Endothelial cell of hepatic sinusoid (primary cell): Measurements from ENCODE around the gene GAD1.

ENCODE experiments used
- in situ Hi-C: cut with HindIII; loops from 2 replicates; pipeline ENCODE4 v1.10.0; 2017; ENCODE audit warnings: low sequenced_read_pairs

Gene GAD1

DNA sequence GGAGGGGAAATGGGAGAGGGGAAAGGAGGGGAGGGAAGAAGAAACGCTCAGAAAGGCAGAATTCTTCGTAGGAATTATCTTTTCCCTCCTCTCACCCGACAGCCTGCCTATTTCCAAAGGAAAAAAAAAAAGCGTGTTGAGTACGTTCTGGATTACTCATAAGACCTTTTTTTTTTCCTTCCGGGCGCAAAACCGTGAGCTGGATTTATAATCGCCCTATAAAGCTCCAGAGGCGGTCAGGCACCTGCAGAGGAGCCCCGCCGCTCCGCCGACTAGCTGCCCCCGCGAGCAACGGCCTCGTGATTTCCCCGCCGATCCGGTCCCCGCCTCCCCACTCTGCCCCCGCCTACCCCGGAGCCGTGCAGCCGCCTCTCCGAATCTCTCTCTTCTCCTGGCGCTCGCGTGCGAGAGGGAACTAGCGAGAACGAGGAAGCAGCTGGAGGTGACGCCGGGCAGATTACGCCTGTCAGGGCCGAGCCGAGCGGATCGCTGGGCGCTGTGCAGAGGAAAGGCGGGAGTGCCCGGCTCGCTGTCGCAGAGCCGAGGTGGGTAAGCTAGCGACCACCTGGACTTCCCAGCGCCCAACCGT lies at the start of gene GAD1:
TSS of gene GAD1 (plus strand) at position 384 of the 589 bp plus-strand sequence. CDS start 1,705 bp downstream, outside the sequence.
- in situ Hi-C loops = loop anchor here (25.0 kb wide), 1 partner anchor 404 kb away; no protein-coding TSS in a partner anchor

DNA sequence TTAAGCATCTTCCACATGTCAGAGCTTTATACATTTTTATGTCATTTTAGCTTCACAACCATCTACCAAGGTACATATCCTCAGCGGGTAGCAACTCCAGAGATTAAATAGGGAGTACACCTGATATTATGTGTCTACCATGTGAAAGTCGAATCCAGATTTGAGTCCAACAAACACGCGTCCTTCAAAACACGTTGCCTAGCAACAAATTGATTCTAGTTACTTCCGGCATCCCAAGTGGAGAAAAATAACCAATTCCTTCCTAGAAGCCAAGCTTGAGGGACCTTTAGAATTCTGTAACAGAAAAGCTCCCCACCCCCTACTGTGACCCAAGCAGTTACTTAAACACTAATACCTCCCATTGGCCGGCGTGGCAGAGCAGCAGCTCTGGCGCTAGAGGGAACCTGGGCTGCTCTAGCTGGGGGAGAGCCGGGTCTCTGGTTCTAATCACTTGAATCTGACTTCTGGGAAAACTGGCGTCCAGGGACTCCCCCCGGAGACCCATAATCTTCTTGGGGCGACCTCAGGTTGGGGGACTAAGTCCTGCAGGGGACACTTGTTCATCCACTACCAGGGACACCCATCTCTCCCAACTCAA lies 46.6 kb upstream of the GAD1 start, which contains the start of gene ERICH2:
TSS of gene ERICH2 (plus strand) at position 371 of the 598 bp plus-strand sequence. CDS start 304 bp downstream, outside the sequence.
- in situ Hi-C loops = no loop called here

DNA sequence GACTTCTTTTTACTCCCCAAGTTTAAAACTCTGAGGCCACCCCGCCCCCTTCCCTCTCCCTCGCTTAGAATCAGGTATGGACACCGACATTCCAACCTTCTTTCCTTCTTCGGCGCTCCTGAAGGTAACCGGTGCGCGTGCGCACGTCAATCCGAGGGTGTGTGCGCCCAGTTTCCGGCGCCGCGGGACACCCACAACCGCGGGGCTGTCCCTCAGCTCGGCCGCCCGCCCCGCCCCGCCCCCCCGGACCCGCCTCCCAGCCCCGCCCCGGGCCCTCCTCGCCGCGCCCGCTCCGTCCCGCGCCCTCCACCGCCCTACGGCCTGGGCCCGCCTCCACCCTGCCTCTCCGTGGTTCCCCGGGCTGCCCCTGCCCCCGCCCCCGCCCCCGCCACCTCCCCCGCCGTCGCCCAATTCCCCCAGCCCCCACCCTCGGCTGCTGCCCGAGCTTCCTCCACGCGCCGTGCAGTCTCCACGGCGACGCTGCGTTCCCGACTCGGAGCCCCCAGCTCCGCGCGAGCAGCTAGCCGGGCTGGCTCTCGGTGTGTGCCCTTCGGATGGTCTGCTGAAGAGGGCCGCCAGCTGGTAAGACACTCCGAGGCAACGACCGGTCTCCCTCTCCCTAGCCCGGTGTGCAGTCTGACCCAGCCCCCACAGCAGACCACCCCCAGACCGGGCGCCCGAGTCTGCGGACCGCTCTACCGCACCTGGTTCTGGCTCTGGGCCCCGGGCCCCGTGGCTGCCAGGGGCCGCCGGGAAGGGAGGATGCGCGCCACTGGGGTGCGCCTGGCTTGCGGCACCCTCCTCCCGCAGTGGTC lies 45.9 kb upstream of the GAD1 start:
- in situ Hi-C loops = no loop called here

DNA sequence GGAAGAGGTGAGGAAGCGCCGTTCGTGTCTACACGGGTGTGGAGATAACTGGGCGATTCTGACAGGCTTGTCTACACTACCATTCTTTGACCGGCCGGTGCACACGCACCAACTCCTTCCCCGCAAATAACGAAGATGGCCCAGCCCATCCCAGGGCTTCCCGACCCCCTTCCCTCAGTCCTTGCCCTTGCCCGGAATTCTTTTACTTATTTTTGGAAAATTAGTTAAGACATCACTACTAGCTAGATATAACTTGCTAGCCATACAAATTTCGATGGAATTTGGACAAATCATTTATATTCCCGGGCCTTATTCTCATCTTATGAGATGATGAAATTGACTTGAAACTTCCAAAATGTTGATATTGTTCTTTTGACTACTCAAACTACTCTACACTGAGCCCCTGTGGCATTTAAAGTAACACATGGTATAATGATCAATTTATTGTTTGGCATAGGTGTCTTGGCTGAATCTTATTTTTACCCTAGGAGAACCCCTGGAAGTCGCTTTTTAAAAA lies 45.2 kb upstream of the GAD1 start:
- in situ Hi-C loops = no loop called here

GRCh38 chr2:170772295-170772694 lies 44.4 kb upstream of the GAD1 start:
- in situ Hi-C loops = no loop called here

DNA sequence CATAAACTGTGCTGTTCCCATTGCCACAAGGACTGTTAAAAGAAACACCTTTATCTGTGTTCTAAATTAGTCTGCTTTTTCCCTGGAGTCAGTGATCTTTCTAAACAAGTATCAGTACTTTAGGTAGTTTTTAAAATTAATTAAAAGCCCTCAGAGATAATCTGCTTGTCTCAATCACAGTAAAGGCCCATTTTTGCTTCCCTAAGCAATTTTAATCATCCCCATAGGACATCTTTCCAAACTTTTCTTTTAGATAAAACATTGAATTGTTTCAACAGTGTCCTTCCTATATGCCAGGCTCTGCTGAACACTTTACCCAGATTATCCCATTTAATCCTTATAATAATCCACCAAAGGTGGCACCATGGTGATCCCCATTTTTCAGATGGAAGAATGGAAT lies 42.6 kb upstream of the GAD1 start:
- in situ Hi-C loops = no loop called here

- in situ Hi-C loops = no loop called here
These were observed 37.8 kb upstream of the GAD1 start for GRCh38 chr2:170778900-170779299.

DNA sequence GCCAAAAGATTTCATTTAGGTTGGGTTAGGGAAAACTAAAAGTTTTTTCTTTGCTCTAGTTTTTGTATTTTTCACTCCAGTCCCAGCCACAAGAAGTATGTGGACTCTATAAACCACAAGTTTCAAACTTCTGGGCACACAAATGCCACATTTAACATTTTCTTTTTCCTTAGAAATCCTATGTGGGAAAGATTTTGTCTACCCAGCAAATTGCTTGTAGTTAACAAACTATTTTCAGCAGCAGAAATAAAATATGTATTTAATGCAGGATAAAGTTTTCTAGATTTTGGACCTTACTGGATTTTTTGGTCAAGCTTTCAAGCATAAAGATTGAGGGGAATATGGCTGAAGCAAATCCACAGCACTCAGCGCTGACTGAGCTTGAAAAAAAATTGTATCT lies 37.4 kb upstream of the GAD1 start:
- in situ Hi-C loops = no loop called here

GRCh38 chr2:170782673-170783072 lies 34.0 kb upstream of the GAD1 start:
- in situ Hi-C loops = no loop called here

DNA sequence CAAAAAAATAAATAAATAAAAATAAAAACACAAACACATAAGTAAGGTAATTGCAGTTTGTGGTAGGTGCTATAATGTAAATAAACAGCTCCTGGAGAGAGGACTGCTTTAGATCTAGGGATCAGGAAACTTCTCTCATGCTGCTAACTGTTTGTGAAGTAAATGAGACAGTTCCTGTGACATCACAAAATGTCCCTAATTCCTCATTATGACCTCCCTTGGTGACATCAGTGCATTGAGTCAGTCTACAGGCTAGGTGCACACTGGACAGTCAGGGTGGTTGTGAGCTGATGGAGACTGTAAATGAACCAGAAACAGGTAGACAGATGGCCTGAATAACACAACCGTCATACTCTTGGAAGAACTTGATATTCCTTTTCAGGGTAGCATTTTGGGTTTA lies 33.1 kb upstream of the GAD1 start:
- in situ Hi-C loops = no loop called here

DNA sequence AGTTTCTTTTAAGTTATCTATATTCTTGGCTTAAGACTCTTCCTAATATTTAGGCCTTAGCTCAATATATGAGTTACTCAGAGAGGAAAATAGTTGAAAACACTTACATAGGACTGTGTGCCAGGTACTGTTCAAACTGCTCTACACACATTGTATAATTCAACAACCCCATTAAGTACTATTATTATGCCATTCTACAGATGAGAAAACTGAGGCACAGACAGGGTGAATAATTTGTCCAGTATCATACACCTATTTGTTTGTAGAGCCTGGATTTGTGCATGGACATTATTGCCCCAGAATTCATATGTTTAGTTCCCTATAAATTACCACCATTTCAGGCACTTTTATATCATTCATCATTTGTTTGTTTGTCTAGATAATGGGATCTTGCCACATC lies 17.7 kb upstream of the GAD1 start:
- in situ Hi-C loops = loop anchor here (10.0 kb wide), 1 partner anchor 64 kb away; no protein-coding TSS in a partner anchor

GRCh38 chr2:170806548-170806947 lies 10.1 kb upstream of the GAD1 start:
- in situ Hi-C loops = loop anchor here (25.0 kb wide), 1 partner anchor 394 kb away; no protein-coding TSS in a partner anchor

- in situ Hi-C loops = loop anchor here (25.0 kb wide), 1 partner anchor 401 kb away; no protein-coding TSS in a partner anchor
These were observed 3.7 kb upstream of the GAD1 start for GRCh38 chr2:170812710-170813600.

- in situ Hi-C loops = loop anchor here (25.0 kb wide), 1 partner anchor 402 kb away; no protein-coding TSS in a partner anchor
These were observed 2.8 kb upstream of the GAD1 start for GRCh38 chr2:170813611-170814532.

DNA sequence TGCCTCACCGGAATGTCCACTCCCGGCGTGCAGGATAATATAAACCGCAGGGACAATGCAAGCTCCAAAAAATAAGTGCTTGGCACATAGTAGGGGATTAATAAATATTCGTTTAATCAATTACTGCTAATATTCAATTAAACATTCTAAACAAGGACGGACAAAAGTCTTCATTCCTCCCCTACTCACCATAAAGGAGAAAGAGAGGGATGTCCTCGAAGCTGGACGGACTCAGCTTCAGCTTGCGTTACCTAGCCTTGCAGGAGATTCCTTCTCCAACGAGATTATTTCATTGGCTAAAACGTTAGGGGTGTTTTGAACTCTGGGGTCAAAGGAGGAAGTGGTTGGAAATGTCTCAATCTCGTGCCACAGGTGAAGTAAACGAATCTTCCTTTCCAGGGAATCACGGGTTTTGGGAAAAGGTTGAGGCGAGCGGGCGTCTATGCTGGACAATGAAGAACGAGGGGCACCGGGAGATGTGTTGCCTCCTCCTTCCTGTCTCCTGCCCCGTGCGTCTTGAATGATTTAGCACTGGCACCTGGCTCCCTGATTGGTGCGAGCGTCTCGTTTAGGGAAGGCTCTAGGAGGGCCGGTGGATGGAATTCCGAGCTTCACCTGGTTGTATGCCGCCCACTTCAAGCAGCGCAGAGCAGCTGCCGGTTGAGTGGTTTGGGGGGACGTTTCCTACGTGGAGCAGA lies 2.0 kb upstream of the GAD1 start:
- in situ Hi-C loops = loop anchor here (25.0 kb wide), 1 partner anchor 402 kb away; no protein-coding TSS in a partner anchor

- in situ Hi-C loops = loop anchor here (25.0 kb wide), 1 partner anchor 403 kb away; no protein-coding TSS in a partner anchor
These were observed 1.4 kb upstream of the GAD1 start for GRCh38 chr2:170815311-170815710.

DNA sequence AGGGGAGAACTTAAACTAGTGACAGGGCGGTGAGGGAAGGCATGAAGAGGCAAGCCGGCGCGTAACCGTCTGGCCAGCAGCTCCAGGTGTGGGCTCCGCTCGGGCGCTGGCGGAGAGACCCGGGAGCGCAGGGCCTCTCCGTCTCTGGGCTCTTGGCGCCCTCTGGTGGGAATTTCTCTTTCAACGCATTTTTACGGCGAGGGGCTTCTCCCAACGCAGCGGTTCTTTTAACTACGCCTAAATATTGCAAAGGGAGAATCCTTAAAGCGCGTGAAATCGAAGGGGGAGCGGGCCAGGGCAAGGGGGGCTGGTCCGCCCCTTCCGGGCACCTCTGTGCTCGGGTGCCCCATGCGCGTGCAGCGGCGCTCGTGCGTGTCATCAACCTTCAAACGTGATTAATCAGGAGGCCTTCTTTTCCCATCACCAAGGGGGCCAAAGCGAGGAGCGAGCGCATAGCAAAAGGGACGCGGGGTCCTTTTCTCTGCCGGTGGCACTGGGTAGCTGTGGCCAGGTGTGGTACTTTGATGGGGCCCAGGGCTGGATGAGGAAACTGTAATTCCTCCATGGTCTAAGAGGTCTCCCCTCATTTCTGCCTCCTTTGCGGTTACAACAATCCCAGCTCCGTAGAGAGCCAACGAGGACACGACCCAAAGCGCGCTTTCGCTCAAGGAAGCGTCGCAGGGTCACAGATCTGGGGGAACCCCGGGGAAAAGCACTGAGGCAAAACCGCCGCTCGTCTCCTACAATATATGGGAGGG lies 762 bp upstream of the GAD1 start:
- in situ Hi-C loops = loop anchor here (25.0 kb wide), 1 partner anchor 404 kb away; no protein-coding TSS in a partner anchor
